ENCODE results near the gene CDH9. TPM values are rescaled to one million over a fixed set of nuclear protein-coding genes. Genes with fewer than 3 reads are reported as not detected.

CDH9 gene
- polyA plus RNA-seq (ENCODE audit: insufficient read length in 12 of 12), result under 1 TPM in 6 of 12 donors, not detected in 6; 0.09 to 0.37 (median 0.26) TPM
- long read RNA-seq, donor 1, partial matches to known transcripts, result 0 of 1 reads
- long read RNA-seq, donor 1, other reads (novel, unspliced or antisense), result 0 of 1 reads
- long read RNA-seq, donor 2, result 0 reads
- long read RNA-seq, donor 3, result 0 reads
- long read RNA-seq, donor 4, result 0 reads
- long read RNA-seq, donor 5, result 0 reads
- long read RNA-seq, donor 6, result 0 reads
- long read RNA-seq, donor 7, result 0 reads
- long read RNA-seq, donor 8, result 0 reads
- long read RNA-seq, donor 9, result 0 reads
- long read RNA-seq, donor 10, result 0 reads
- long read RNA-seq, donor 11, result 0 reads

GRCh38 chr5:27038476-27038875 is at the start of gene CDH9:
TSS of gene CDH9 (minus strand) at chr5:27038586. CDS start at chr5:26988333, 50,253 bp downstream.
- no peak for DNase-seq

GRCh38 chr5:27087747-27088146 is 49.4 kb upstream of the CDH9 start:
- DNase-seq, result no peak

GRCh38 chr5:27083449-27084415 is 45.3 kb upstream of the CDH9 start:
- peak; percentile 60 for DNase-seq

GRCh38 chr5:27080147-27080546 is 41.8 kb upstream of the CDH9 start:
- no peak for DNase-seq

GRCh38 chr5:27062451-27062850 is 24.1 kb upstream of the CDH9 start:
- DNase-seq, result no peak

GRCh38 chr5:27048510-27048909 is 10.1 kb upstream of the CDH9 start:
- no peak for DNase-seq

GRCh38 chr5:27041372-27041771 is 3.0 kb upstream of the CDH9 start:
- no peak for DNase-seq

GRCh38 chr5:27034565-27034964 is 3.8 kb downstream of the CDH9 start:
- DNase-seq, result no peak

GRCh38 chr5:27026801-27027200 is 11.6 kb downstream of the CDH9 start:
- DNase-seq, result no peak

GRCh38 chr5:27026063-27026462 is 12.3 kb downstream of the CDH9 start:
- no peak for DNase-seq

GRCh38 chr5:27021471-27021870 is 16.9 kb downstream of the CDH9 start:
- DNase-seq, result no peak

GRCh38 chr5:27020973-27021372 is 17.4 kb downstream of the CDH9 start:
- peak; percentile 25 for DNase-seq

- no peak for DNase-seq
These were observed 22.6 kb downstream of the CDH9 start for GRCh38 chr5:27015758-27016157.

- no peak for DNase-seq
These were observed 27.1 kb downstream of the CDH9 start for GRCh38 chr5:27011274-27011673.

- DNase-seq, result no peak
These were observed 27.7 kb downstream of the CDH9 start for GRCh38 chr5:27010646-27011045.

- no peak for DNase-seq
These were observed 28.9 kb downstream of the CDH9 start for GRCh38 chr5:27009540-27009915.

GRCh38 chr5:27008604-27009539 is 29.5 kb downstream of the CDH9 start:
- DNase-seq, result no peak

GRCh38 chr5:27007121-27007520 is 31.3 kb downstream of the CDH9 start:
- no peak for DNase-seq

- no peak for DNase-seq
These were observed 51.4 kb downstream of the CDH9 start for GRCh38 chr5:26986985-26987384.

- DNase-seq, result no peak
These were observed 56.6 kb downstream of the CDH9 start for GRCh38 chr5:26981750-26982149.

GRCh38 chr5:26959290-26959689 is 79.1 kb downstream of the CDH9 start:
- DNase-seq, result no peak

- DNase-seq, result no peak
These were observed 83.2 kb downstream of the CDH9 start for GRCh38 chr5:26955161-26955560.
